Common myeloid progenitor, CD34-positive (primary cell): ENCODE measurements around the gene OR1B1.

ENCODE experiments used
- CTCF ChIA-PET: fragments of 350-600 bp; sonication (Branson Sonifier 250); formaldehyde crosslinking; loops from one replicate; lab custom pipeline; 2021; ENCODE audit warnings: antibody characterized with exemption; lab: Charles Lee
- POLR2A ChIA-PET: fragments of 350-600 bp; sonication (Branson Sonifier 250); formaldehyde crosslinking; loops from one replicate; lab custom pipeline; 2021; ENCODE audit warnings: antibody characterized with exemption; lab: Charles Lee
- DNase-seq, 3 donors: peaks; one replicate each; pipeline versions ENCODE4 v3.0.0 to v3.0.0-alpha.2; 2013
- H3K27ac ChIP-seq, 2 experiments: 1 replicate in 1 of 2; 2 replicates in 1 of 2; pipeline ENCODE4 v1.7.0; 2013; ENCODE audit warnings: inconsistent platforms in 2 of 2, low read length in 2 of 2, mild to moderate bottlenecking in 2 of 2, low read depth in 1 of 2, moderate library complexity in 1 of 2; ENCODE audit not compliant: severe bottlenecking in 2 of 2, insufficient read depth in 1 of 2, poor library complexity in 1 of 2
- H3K27me3 ChIP-seq, 5 experiments: replicated peaks in 2 of 5; 1 replicate in 3 of 5; 2 replicates in 2 of 5; pipeline versions ENCODE4 v1.6.1 to v1.7.0; 2013; ENCODE audit warnings: low read length in 4 of 5, mild to moderate bottlenecking in 2 of 5, moderate library complexity in 2 of 5, inconsistent platforms in 1 of 5; ENCODE audit not compliant: insufficient read depth in 5 of 5, control insufficient read depth in 4 of 5
- H3K36me3 ChIP-seq, 4 experiments: 1 replicate in 2 of 4; 2 replicates in 2 of 4; pipeline versions ENCODE4 v1.6.1 to v1.7.0; 2013; ENCODE audit warnings: low read length in 3 of 4, control low read depth in 1 of 4, mild to moderate bottlenecking in 1 of 4; ENCODE audit not compliant: control insufficient read depth in 4 of 4, insufficient read depth in 4 of 4
- H3K4me1 ChIP-seq, 4 experiments: 1 replicate in 3 of 4; 2 replicates in 1 of 4; pipeline versions ENCODE4 v1.6.1 to v1.7.1; 2013; ENCODE audit warnings: low read length in 3 of 4, mild to moderate bottlenecking in 3 of 4, control low read depth in 1 of 4, inconsistent platforms in 1 of 4, moderate library complexity in 1 of 4; ENCODE audit not compliant: control insufficient read depth in 4 of 4, insufficient read depth in 4 of 4; ENCODE audit errors: control extremely low read depth in 1 of 4
- H3K4me3 ChIP-seq, 7 experiments: 1 replicate in 4 of 7; 2 replicates in 3 of 7; pipeline versions ENCODE4 v1.5.1 to v1.7.0; 2013; ENCODE audit warnings: mild to moderate bottlenecking in 7 of 7, low read length in 6 of 7, moderate library complexity in 6 of 7, inconsistent platforms in 2 of 7, low read depth in 2 of 7, control low read depth in 1 of 7; ENCODE audit not compliant: insufficient read depth in 4 of 7, control insufficient read depth in 1 of 7; ENCODE audit errors: extremely low read depth in 1 of 7
- H3K9me3 ChIP-seq, 5 experiments: 1 replicate in 4 of 5; 2 replicates in 1 of 5; pipeline versions ENCODE4 v1.6.1 to v1.7.1; 2013; ENCODE audit warnings: low read length in 4 of 5, mild to moderate bottlenecking in 2 of 5, inconsistent platforms in 1 of 5, low read depth in 1 of 5, moderate library complexity in 1 of 5; ENCODE audit not compliant: control insufficient read depth in 4 of 5, insufficient read depth in 2 of 5; ENCODE audit errors: control extremely low read depth in 1 of 5
- WGBS: methylation state at CpG from one replicate; pipeline ENCODE4 v1.1.5; 2013; ENCODE audit not compliant: insufficient coverage; 5-methylcytosine and 5-hydroxymethylcytosine counted together

The OR1B1 gene

DNA sequence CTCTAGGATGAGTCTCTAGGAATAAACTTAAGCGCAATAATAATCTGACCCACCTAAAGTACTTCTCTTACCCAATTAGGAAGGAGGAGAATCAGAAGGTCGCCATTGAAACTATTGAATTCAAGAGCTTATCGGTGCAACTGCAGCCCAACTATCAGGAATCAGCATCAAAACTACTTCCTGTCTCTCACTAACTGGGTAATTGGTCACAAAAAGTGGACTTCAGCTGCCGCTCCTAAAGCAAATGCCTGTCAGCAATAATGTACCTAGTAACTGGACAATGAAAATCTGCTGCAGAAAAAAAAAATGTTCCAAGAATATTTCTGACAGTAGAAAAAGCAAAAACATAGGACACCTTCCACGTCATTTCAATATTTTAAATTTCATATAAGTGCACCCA, 77.6 kb downstream of the OR1B1 start:
- Histone ChIP-seq H3K36me3 (no peaks in the 10 kb centered on the region), H3K4me3 (no peak overlapping the region), H3K27me3 (no peaks in the 10 kb centered on the region), H3K9me3 (peaks cover 0 to 7% (median 0%) of the 10 kb centered on the region in 5 experiments), H3K4me1 (no peaks in the 10 kb centered on the region), H3K27ac (no peak overlapping the region)
- no peak for DNase-seq
- POLR2A ChIA-PET: no interaction called here
- WGBS: 70% methylated on average over 3 of the region's 5 CpGs
- CTCF ChIA-PET: no interaction called here
